Measurements from ENCODE around the gene CBL. TPM values are rescaled to one million over a fixed set of nuclear protein-coding genes. Genes with fewer than 3 reads are reported as not detected.

The CBL gene
- total RNA-seq, 1 donor from 2014 or later: 7.4 TPM

- DNase-seq (ENCODE audit: low read depth in 2 of 2): no peak
Observed at GRCh38 chr11:119344291-119345010, 138.3 kb downstream of the CBL start.

GRCh38 chr11:119345685-119346084 lies 139.5 kb downstream of the CBL start:
- DNase-seq (ENCODE audit: low read depth in 2 of 2): no peak

- no peak for DNase-seq (ENCODE audit: low read depth in 2 of 2)
Observed at GRCh38 chr11:119346605-119347004, 140.5 kb downstream of the CBL start, which contains the start of gene MFRP. Gene MFRP (minus strand): TSS chr11:119346705. CDS start chr11:119346513, 192 bp downstream.

- DNase-seq (ENCODE audit: low read depth in 2 of 2): no peak
Observed at GRCh38 chr11:119347242-119347641, 141.1 kb downstream of the CBL start.

- DNase-seq (ENCODE audit: low read depth in 2 of 2): no peak
Observed at GRCh38 chr11:119347940-119348605, 141.9 kb downstream of the CBL start.

GRCh38 chr11:119350302-119350701 lies 144.2 kb downstream of the CBL start:
- DNase-seq (ENCODE audit: low read depth in 2 of 2): no peak

GRCh38 chr11:119351232-119351631 lies 145.1 kb downstream of the CBL start:
- no peak for DNase-seq (ENCODE audit: low read depth in 2 of 2)

GRCh38 chr11:119352857-119353260 lies 146.7 kb downstream of the CBL start:
- peak; percentile 87 to 96 for DNase-seq (ENCODE audit: low read depth in 2 of 2)

GRCh38 chr11:119355091-119355843 lies 149.1 kb downstream of the CBL start:
- no peak for DNase-seq (ENCODE audit: low read depth in 2 of 2)

- DNase-seq (ENCODE audit: low read depth in 2 of 2): peak; percentile 40 to 79
Observed at GRCh38 chr11:119356349-119357031, 150.4 kb downstream of the CBL start.

GRCh38 chr11:119357074-119357473 lies 150.9 kb downstream of the CBL start:
- DNase-seq (ENCODE audit: low read depth in 2 of 2): no peak

Other genes with a start within 250 kb of the CBL start
- not detected in 2 replicates for gene FOXR1, start 234.6 kb upstream of the CBL start, total RNA-seq
- 6.2 and 8.7 TPM in 2 replicates for gene CENATAC, start 208.2 kb upstream of the CBL start, total RNA-seq
- gene RPS25, start 188.0 kb upstream of the CBL start, total RNA-seq: 458 and 629 TPM in 2 replicates
- 64.7 and 74.2 TPM in 2 replicates for gene TRAPPC4, start 187.6 kb upstream of the CBL start, total RNA-seq
- 14.5 and 18.1 TPM in 2 replicates for gene SLC37A4, start 175.5 kb upstream of the CBL start, total RNA-seq
- 146 and 148 TPM in 2 replicates for gene HYOU1, start 149.1 kb upstream of the CBL start, total RNA-seq
- gene VPS11, start 138.5 kb upstream of the CBL start, total RNA-seq: 20.0 and 34.8 TPM in 2 replicates
- gene HMBS, start 121.5 kb upstream of the CBL start, total RNA-seq: 3.8 and 4.5 TPM in 2 replicates
- gene DPAGT1, start 104.5 kb upstream of the CBL start, total RNA-seq: 10.5 and 17.6 TPM in 2 replicates
- gene C2CD2L, start 99.0 kb upstream of the CBL start, total RNA-seq: 1.7 and 3.4 TPM in 2 replicates
- gene HINFP, start 84.8 kb upstream of the CBL start, total RNA-seq: 11.3 and 16.4 TPM in 2 replicates
- gene ABCG4, start 57.3 kb upstream of the CBL start, total RNA-seq: under 0.01 TPM in 1 of 2 replicates, not detected in the other
- gene NLRX1, start 37.6 kb upstream of the CBL start, total RNA-seq: 11.0 and 16.1 TPM in 2 replicates
- not detected in 2 replicates for gene NHERF4, start 20.9 kb upstream of the CBL start, total RNA-seq
- gene MCAM, start 110.8 kb downstream of the CBL start, total RNA-seq: 133 and 200 TPM in 2 replicates
- 2.6 and 4.6 TPM in 2 replicates for gene RNF26, start 128.2 kb downstream of the CBL start, total RNA-seq
- gene C1QTNF5, start 134.5 kb downstream of the CBL start, total RNA-seq: 47.6 and 121 TPM in 2 replicates
- gene MFRP, start 140.4 kb downstream of the CBL start, total RNA-seq: not detected in 2 replicates
- gene USP2, start 175.4 kb downstream of the CBL start, total RNA-seq: 0.13 and 0.25 TPM in 2 replicates
- 3.8 and 10.1 TPM in 2 replicates for gene THY1, start 216.8 kb downstream of the CBL start, total RNA-seq